ENCODE data around the gene HOXD11.

HOXD11 gene

DNA sequence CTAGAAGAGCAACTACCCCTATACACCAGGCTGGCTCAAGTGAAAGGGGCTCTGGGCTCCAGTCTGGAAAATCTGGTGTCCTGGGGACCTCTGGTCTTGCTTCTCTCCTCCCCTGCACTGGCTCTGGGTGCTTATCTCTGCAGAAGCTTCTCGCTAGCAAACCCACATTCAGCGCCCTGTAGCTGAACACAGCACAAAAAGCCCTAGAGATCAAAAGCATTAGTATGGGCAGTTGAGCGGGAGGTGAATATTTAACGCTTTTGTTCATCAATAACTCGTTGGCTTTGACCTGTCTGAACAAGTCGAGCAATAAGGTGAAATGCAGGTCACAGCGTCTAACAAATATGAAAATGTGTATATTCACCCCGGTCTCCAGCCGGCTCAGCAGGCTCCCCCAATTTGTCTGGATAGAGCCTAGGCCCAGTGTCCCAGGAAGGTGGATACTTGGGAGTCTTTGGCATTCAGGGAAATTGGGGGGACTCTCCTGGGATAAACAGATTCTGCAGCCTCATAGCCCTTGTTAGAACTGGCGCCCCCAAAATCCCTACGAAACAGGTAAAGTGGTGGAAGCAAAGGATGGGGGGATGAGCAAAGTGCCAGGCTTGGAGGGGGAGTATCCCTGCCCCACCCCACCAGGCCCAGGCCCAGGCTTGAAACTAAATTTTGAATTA, 41.8 kb downstream of the HOXD11 start:
- H3K27me3 ChIP-seq (ENCODE audit: insufficient read depth, low read length), result 0 out of 2 replicates have a peak, but pooled peaks cover 3% of the 10 kb centered on the region
- no peaks in the 10 kb centered on the region for H3K36me3 ChIP-seq (ENCODE audit: insufficient read depth, low read length)

DNA sequence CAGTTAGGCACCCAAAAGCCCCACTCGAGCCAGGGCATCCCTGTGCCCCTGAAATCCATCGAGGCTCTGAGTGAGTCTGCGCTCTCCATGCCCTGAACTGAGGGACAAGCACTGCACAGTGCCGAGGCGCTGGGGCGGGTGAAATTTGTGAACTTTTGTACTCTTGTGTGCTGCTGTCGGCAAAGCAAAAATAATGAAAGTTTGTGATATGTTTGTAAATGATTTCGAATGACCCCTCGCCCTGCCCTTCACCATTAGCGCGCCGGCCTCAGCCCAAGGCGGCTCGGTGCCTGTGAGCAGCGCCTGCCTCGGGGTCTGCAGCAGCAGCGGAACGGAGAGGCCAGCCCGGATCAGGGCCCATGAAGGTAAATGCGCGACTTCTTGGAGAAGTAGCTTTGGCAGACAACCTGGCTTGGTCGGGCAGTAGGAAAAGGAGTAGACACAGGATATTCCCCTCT, 42.4 kb downstream of the HOXD11 start:
- no peak overlapping the region for H3K4me2 ChIP-seq (ENCODE audit: low read length)
- no peak overlapping the region for H3K4me3 ChIP-seq (ENCODE audit: low read depth, low read length, poor library complexity, severe bottlenecking)
- no peaks in the 10 kb centered on the region for H3K36me3 ChIP-seq (ENCODE audit: insufficient read depth, low read length)
- TF ChIP-seq, protein P1, sequence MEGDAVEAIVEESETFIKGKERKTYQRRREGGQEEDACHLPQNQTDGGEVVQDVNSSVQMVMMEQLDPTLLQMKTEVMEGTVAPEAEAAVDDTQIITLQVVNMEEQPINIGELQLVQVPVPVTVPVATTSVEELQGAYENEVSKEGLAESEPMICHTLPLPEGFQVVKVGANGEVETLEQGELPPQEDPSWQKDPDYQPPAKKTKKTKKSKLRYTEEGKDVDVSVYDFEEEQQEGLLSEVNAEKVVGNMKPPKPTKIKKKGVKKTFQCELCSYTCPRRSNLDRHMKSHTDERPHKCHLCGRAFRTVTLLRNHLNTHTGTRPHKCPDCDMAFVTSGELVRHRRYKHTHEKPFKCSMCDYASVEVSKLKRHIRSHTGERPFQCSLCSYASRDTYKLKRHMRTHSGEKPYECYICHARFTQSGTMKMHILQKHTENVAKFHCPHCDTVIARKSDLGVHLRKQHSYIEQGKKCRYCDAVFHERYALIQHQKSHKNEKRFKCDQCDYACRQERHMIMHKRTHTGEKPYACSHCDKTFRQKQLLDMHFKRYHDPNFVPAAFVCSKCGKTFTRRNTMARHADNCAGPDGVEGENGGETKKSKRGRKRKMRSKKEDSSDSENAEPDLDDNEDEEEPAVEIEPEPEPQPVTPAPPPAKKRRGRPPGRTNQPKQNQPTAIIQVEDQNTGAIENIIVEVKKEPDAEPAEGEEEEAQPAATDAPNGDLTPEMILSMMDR (IDR thresholded peaks at IDR 0.05; ENCODE audit: low read length), result no peak
- TF ChIP-seq EZH2 (IDR thresholded peaks at IDR 0.05; ENCODE audit: borderline replicate concordance, low read length), result no peak
- H4K20me1 ChIP-seq (ENCODE audit: insufficient read depth, low read length), result no peaks in the 10 kb centered on the region
- no peaks in the 10 kb centered on the region for H3F3A ChIP-seq (ENCODE audit: insufficient read depth, low read length)
- no peak overlapping the region for H2AFZ ChIP-seq (ENCODE audit: low read length)
- H3K9me2 ChIP-seq (ENCODE audit: low read depth, low read length), result no peaks in the 10 kb centered on the region
- no peaks in the 10 kb centered on the region for H3K79me2 ChIP-seq (ENCODE audit: insufficient read depth, low read length)
- H3K27me3 ChIP-seq (ENCODE audit: insufficient read depth, low read length), result 0 out of 2 replicates have a peak, but pooled peaks cover 3% of the 10 kb centered on the region
- H3K9ac ChIP-seq (ENCODE audit: low read length), result no peak overlapping the region
- H3K27ac ChIP-seq (ENCODE audit: low read depth, low read length, poor library complexity, severe bottlenecking), result no peak overlapping the region
- no peaks in the 10 kb centered on the region for H3K9me3 ChIP-seq (ENCODE audit: low read length)
- H3K4me1 ChIP-seq (ENCODE audit: insufficient read depth, low read length, severe bottlenecking), result no peaks in the 10 kb centered on the region

More for the DNA sequence above, 41.8 kb downstream of the HOXD11 start:
- Histone ChIP-seq H3K9me3 (ENCODE audit: low read length) (no peaks in the 10 kb centered on the region), H3K9me2 (ENCODE audit: low read depth, low read length) (no peaks in the 10 kb centered on the region), H3K4me2 (ENCODE audit: low read length) (no peak overlapping the region), H3K27ac (ENCODE audit: low read depth, low read length, poor library complexity, severe bottlenecking) (no peak overlapping the region), H3K4me1 (ENCODE audit: insufficient read depth, low read length, severe bottlenecking) (no peaks in the 10 kb centered on the region), H4K20me1 (ENCODE audit: insufficient read depth, low read length) (no peaks in the 10 kb centered on the region), H3K79me2 (ENCODE audit: insufficient read depth, low read length) (no peaks in the 10 kb centered on the region), H3K4me3 (ENCODE audit: low read depth, low read length, poor library complexity, severe bottlenecking) (no peak overlapping the region), H3F3A (ENCODE audit: insufficient read depth, low read length) (no peaks in the 10 kb centered on the region), H2AFZ (ENCODE audit: low read length) (no peak overlapping the region), H3K9ac (ENCODE audit: low read length) (no peak overlapping the region)
- TF ChIP-seq, protein P1 (IDR thresholded peaks at IDR 0.05; ENCODE audit: low read length), result no peak
- TF ChIP-seq EZH2 (IDR thresholded peaks at IDR 0.05; ENCODE audit: borderline replicate concordance, low read length), result no peak

DNA sequence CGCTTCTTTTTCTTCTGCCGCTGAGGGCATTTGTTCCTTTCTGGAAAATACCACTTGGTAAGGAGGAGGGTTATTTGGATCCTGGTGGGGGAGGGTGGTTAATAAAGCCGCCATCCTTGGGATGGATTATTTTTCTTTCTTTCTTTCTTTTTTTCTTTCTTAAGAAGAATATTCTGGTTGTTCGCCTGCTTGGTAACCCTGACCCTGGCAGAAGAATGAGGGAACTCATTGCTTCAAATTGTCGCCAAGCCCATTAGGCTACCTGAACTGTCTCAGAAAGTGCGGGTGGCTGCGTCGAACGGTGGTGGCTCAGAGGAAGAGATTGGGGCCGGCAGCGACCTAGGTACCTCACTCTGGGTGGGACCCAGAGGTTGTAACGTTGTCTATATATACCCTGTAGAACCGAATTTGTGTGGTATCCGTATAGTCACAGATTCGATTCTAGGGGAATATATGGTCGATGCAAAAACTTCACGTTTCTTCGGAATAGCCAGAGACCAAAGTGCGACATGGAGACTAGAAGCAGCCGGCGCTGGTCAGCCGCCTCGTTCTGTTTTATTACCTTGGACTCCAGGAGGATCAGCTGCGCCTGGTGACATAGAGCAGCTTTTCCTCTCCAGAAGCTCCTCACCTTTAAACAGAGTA, 43.0 kb downstream of the HOXD11 start:
- Histone ChIP-seq H3K79me2 (ENCODE audit: insufficient read depth, low read length) (no peaks in the 10 kb centered on the region), H3K27me3 (ENCODE audit: insufficient read depth, low read length) (0 out of 2 replicates have a peak, but pooled peaks cover 3% of the 10 kb centered on the region)

More for the DNA sequence above, 43.0 kb downstream of the HOXD11 start:
- TF ChIP-seq, protein P1 (IDR thresholded peaks at IDR 0.05; ENCODE audit: low read length), result no peak
- no peak for TF ChIP-seq EZH2 (IDR thresholded peaks at IDR 0.05; ENCODE audit: borderline replicate concordance, low read length)
- H3K4me1 ChIP-seq (ENCODE audit: insufficient read depth, low read length, severe bottlenecking), result no peaks in the 10 kb centered on the region
- H3K36me3 ChIP-seq (ENCODE audit: insufficient read depth, low read length), result no peaks in the 10 kb centered on the region
- no peaks in the 10 kb centered on the region for H3K9me3 ChIP-seq (ENCODE audit: low read length)
- no peak overlapping the region for H3K9ac ChIP-seq (ENCODE audit: low read length)
- no peak overlapping the region for H2AFZ ChIP-seq (ENCODE audit: low read length)
- no peaks in the 10 kb centered on the region for H3K9me2 ChIP-seq (ENCODE audit: low read depth, low read length)
- no peak overlapping the region for H3K4me2 ChIP-seq (ENCODE audit: low read length)
- no peak overlapping the region for H3K27ac ChIP-seq (ENCODE audit: low read depth, low read length, poor library complexity, severe bottlenecking)
- no peak overlapping the region for H3K4me3 ChIP-seq (ENCODE audit: low read depth, low read length, poor library complexity, severe bottlenecking)
- H3F3A ChIP-seq (ENCODE audit: insufficient read depth, low read length), result no peaks in the 10 kb centered on the region
- no peaks in the 10 kb centered on the region for H4K20me1 ChIP-seq (ENCODE audit: insufficient read depth, low read length)
